GM12892 (cell line): ENCODE measurements around the gene SERPINI1.

ENCODE experiments used
- POLR2A ChIP-seq: IDR thresholded peaks from 2 replicates; pipeline ENCODE4 v1.6.1; 2011; ENCODE audit warnings: low read depth, low read length, control low read depth
- POLR2AphosphoS5 ChIP-seq: IDR thresholded peaks from 2 replicates; pipeline ENCODE4 v1.6.1; 2011; ENCODE audit warnings: low read depth, low read length, control low read depth

- TF ChIP-seq POLR2A: no peak
- no peak for TF ChIP-seq POLR2AphosphoS5
These were observed 74.7 kb downstream of the SERPINI1 start for GRCh38 chr3:167810236-167810635.
